GM12872 (cell line): ENCODE results near the gene ZNF436.

Experiments
- TF ChIP-seq, protein P1 (sequence below): IDR thresholded peaks from 3 replicates; pipeline ENCODE4 v1.5.1; 2011; ENCODE audit warnings: low read depth, mild to moderate bottlenecking, low read length, moderate library complexity; ENCODE audit not compliant: insufficient read depth

ZNF436 gene

GRCh38 chr1:23343221-23344110, 26.2 kb downstream of the ZNF436 start:
- TF ChIP-seq, protein P1, sequence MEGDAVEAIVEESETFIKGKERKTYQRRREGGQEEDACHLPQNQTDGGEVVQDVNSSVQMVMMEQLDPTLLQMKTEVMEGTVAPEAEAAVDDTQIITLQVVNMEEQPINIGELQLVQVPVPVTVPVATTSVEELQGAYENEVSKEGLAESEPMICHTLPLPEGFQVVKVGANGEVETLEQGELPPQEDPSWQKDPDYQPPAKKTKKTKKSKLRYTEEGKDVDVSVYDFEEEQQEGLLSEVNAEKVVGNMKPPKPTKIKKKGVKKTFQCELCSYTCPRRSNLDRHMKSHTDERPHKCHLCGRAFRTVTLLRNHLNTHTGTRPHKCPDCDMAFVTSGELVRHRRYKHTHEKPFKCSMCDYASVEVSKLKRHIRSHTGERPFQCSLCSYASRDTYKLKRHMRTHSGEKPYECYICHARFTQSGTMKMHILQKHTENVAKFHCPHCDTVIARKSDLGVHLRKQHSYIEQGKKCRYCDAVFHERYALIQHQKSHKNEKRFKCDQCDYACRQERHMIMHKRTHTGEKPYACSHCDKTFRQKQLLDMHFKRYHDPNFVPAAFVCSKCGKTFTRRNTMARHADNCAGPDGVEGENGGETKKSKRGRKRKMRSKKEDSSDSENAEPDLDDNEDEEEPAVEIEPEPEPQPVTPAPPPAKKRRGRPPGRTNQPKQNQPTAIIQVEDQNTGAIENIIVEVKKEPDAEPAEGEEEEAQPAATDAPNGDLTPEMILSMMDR: no peak

DNA sequence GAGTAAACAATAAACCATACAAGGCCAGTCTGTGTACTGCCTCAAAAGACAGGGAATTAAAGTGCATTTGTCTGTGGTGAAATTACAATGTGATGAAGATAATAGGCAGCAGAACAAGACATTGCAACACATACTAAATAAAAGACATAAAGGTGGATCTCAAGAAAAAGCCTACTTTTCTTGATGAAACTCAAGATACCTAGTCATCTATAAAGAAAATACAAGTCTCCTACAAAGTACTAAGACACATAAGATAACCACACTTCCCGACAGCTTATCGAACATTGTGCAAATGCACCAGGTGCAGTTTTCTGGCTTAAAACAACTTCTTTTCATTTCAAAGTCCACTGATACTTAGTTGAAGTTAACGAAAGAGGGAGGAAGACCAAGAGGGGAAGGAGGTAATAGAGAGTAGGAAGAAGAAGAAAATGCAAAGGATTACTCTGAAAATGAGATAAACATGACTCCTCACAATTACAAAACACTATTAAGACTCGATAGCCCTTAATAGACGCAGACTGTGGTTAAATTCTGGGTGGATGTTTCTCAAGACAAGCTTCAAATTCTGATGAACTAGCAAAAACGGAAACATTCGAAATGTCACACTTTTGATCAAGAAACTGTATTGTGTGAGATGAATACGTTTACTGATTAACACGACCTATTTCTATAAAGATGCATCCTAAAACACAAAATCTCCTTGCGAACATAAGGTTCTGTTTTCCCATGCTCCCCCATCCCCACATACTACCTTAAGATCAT, 27.5 kb downstream of the ZNF436 start:
- TF ChIP-seq, protein P1: no peak

- TF ChIP-seq, protein P1: no peak
These were observed 30.0 kb downstream of the ZNF436 start for GRCh38 chr1:23339632-23340031.

GRCh38 chr1:23337869-23338268, 31.8 kb downstream of the ZNF436 start:
- TF ChIP-seq, protein P1: no peak

GRCh38 chr1:23331713-23332112, 37.9 kb downstream of the ZNF436 start:
- TF ChIP-seq, protein P1: no peak

DNA sequence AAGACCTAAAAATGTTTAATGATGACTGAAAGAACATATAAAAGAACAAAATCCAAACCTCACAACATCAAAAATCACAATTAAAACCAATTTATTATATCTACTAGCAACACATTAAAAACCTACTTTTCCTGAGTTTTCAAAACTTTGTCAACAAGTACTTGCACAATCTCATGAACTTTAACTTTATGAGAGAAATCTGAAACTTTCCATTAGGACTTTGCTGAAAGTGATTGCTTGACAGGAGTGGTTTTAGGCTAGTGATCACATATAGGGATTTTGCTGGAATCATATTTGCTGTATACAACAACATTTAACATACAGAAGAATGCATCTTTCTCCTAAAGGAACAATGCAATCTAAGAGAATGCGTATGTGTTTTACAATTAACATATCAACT, 38.8 kb downstream of the ZNF436 start:
- TF ChIP-seq, protein P1: no peak

GRCh38 chr1:23325393-23325792, 44.2 kb downstream of the ZNF436 start:
- TF ChIP-seq, protein P1: no peak
